GM23338 (cell line): Measurements from ENCODE around the gene PRR18. TPM values are rescaled to one million over a fixed set of nuclear protein-coding genes. Genes with fewer than 3 reads are reported as not detected.

Experiments
- ATAC-seq: fragments of 200-7000 bp; cut with Tn5 transposase; 3 replicates; pipeline ENCODE4 v1.9.1; 2020
- DNase-seq: peaks from one replicate; pipeline ENCODE4 v3.0.0-alpha.2; 2015; ENCODE audit warnings: low spot score
- H2AFZ ChIP-seq: fragments of 200-600 bp; sonication (generic); 2 replicates; pipeline ENCODE4 v1.8.0; 2016; ENCODE audit warnings: antibody characterized with exemption, mild to moderate bottlenecking, moderate library complexity
- H3F3A ChIP-seq: fragments of 200-600 bp; sonication (generic); replicated peaks from 2 replicates; pipeline ENCODE4 v1.8.0; 2017; ENCODE audit warnings: antibody characterized with exemption, mixed run types, low read depth
- H3K27ac ChIP-seq: fragments of 200-600 bp; sonication (generic); 2 replicates; pipeline ENCODE4 v1.6.1; 2016; ENCODE audit warnings: low read depth
- H3K27me3 ChIP-seq: fragments of 200-600 bp; sonication (generic); 2 replicates; pipeline ENCODE4 v1.8.0; 2016; ENCODE audit warnings: mild to moderate bottlenecking, mixed run types, moderate library complexity; ENCODE audit not compliant: insufficient read depth
- H3K36me3 ChIP-seq: fragments of 200-600 bp; sonication (generic); 2 replicates; pipeline ENCODE4 v1.8.0; 2016; ENCODE audit warnings: mild to moderate bottlenecking; ENCODE audit not compliant: insufficient read depth
- H3K4me1 ChIP-seq: fragments of 200-600 bp; sonication (generic); 2 replicates; pipeline ENCODE4 v1.8.0; 2016; ENCODE audit warnings: mild to moderate bottlenecking, moderate library complexity; ENCODE audit not compliant: insufficient read depth
- H3K4me2 ChIP-seq: fragments of 200-600 bp; sonication (generic); 2 replicates; pipeline ENCODE4 v1.7.1; 2017; ENCODE audit warnings: mixed run types
- H3K4me3 ChIP-seq: fragments of 200-600 bp; sonication (generic); 2 replicates; pipeline ENCODE4 v1.6.1; 2016; ENCODE audit warnings: mixed run types
- H3K79me2 ChIP-seq: fragments of 200-600 bp; sonication (generic); replicated peaks from 2 replicates; pipeline ENCODE4 v1.8.0; 2017; ENCODE audit warnings: mild to moderate bottlenecking; ENCODE audit not compliant: insufficient read depth
- H3K9me2 ChIP-seq: fragments of 200-600 bp; sonication (generic); 2 replicates; pipeline ENCODE4 v1.8.0; 2017; ENCODE audit not compliant: insufficient read depth
- H4K20me1 ChIP-seq: fragments of 200-600 bp; sonication (generic); replicated peaks from 2 replicates; pipeline ENCODE4 v1.8.0; 2017; ENCODE audit warnings: mild to moderate bottlenecking; ENCODE audit not compliant: insufficient read depth
- H3K27ac Mint-ChIP-seq: 2 replicates; pipeline ENCODE4 v1.8.0; 2020; ENCODE audit warnings: inconsistent platforms, mild to moderate bottlenecking, moderate library complexity, mixed read lengths
- H3K27me3 Mint-ChIP-seq: 3 replicates; pipeline ENCODE4 v1.8.0; 2022; ENCODE audit warnings: low read depth, mild to moderate bottlenecking, moderate library complexity, mixed read lengths, inconsistent platforms; ENCODE audit not compliant: insufficient read depth, poor library complexity
- H3K36me3 Mint-ChIP-seq: 3 replicates; pipeline ENCODE4 v1.8.0; 2021; ENCODE audit warnings: low read depth, mild to moderate bottlenecking, inconsistent platforms, moderate library complexity, mixed read lengths
- H3K4me1 Mint-ChIP-seq: 3 replicates; pipeline ENCODE4 v1.8.0; 2020; ENCODE audit warnings: mild to moderate bottlenecking, inconsistent platforms, mixed read lengths
- H3K4me3 Mint-ChIP-seq: 3 replicates; pipeline ENCODE4 v1.8.0; 2021; ENCODE audit warnings: moderate library complexity, mild to moderate bottlenecking, inconsistent platforms, mixed read lengths
- H3K9me3 Mint-ChIP-seq: 3 replicates; pipeline ENCODE4 v1.8.0; 2020; ENCODE audit warnings: moderate library complexity, mild to moderate bottlenecking, inconsistent platforms, mixed read lengths
- NANOG ChIP-seq: IDR thresholded peaks from 2 replicates; pipeline ENCODE4 v1.6.1; 2016; ENCODE audit warnings: antibody characterized with exemption, borderline replicate concordance
- STAT1 ChIP-seq: IDR thresholded peaks from one replicate; pipeline ENCODE4 v1.6.1; 2016; ENCODE audit warnings: antibody characterized with exemption; ENCODE audit not compliant: unreplicated experiment
- ZNF331 ChIP-seq: fragments of 250-450 bp; sonication (Bioruptor Pico); IDR thresholded peaks from 2 replicates; pipeline ENCODE4 v1.5.0; 2020; ENCODE audit warnings: low read depth, mild to moderate bottlenecking, moderate library complexity
- polyA plus RNA-seq: library from polyadenylated mRNA; unstranded; fragments of >200 nt; fragmentation: Nextera tagmentation; extraction: Ambion mirVana; gene quantifications from 2 replicates; pipeline ENCODE4 v1.2.1, GENCODE V29; 2016
- total RNA-seq: library from RNA; depleted of rRNA; stranded (reverse); fragments of >200 nt; shearing (Covaris generic); gene quantifications from 2 replicates; pipeline ENCODE4 v1.2.3, GENCODE V29; 2014
- TF ChIP-seq, protein P1 (sequence below), 2 experiments: fragments of 200-600 bp in 1 of 2; sonication (generic) in 1 of 2; conservative IDR thresholded peaks; 2 replicates each; pipeline versions ENCODE4 v1.5.1 to v1.6.1; 2016 to 2017; ENCODE audit warnings: antibody characterized with exemption in 2 of 2, low read depth in 2 of 2, mild to moderate bottlenecking in 2 of 2, moderate library complexity in 1 of 2
- TF ChIP-seq, protein P2 (sequence below): IDR thresholded peaks from 2 replicates; pipeline ENCODE4 v1.6.1; 2016; ENCODE audit warnings: antibody characterized with exemption
- TF ChIP-seq, protein P3 (sequence below): fragments of 250-450 bp; sonication (Bioruptor Pico); IDR thresholded peaks from 2 replicates; pipeline ENCODE4 v1.5.0; 2020; ENCODE audit warnings: mild to moderate bottlenecking, moderate library complexity
- TF ChIP-seq, protein P4 (sequence below): IDR thresholded peaks from one replicate; pipeline ENCODE4 v1.6.1; 2018; ENCODE audit warnings: antibody characterized with exemption; ENCODE audit not compliant: unreplicated experiment

The PRR18 gene
- total and polyA plus RNA-seq, 2 experiments from 2014 or later = 0.24 TPM; not detected in 1

DNA sequence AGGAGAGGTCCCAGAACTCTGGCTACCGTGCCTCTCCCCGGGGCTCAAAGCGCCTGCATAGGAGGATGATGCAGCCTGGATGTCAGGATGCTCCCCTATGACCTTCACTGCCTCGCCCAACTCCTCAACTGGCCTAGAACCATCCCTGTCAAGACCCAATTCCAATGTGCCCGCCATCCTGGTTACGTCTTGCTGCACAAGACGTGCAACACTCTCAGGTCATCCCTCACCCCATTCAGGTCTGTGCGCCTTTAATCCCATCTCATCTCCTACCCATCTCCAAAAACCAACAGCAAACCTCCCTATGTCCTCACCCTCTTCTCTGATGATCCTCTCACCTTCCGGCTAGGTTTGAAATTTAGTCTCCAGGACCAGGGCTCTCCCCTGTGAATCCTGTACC, 30.7 kb upstream of the PRR18 start:
- Histone ChIP-seq H3K27ac (0 out of 2 replicates have a peak overlapping the region, but pooled peaks have one; percentile 9), H3K9me2 (no peaks in the 10 kb centered on the region), H3K79me2 (peaks cover 93% of the 10 kb centered on the region), H3K36me3 (no peaks in the 10 kb centered on the region), H3F3A (no peaks in the 10 kb centered on the region), H3K27me3 (no peaks in the 10 kb centered on the region), H3K4me3 (no peak overlapping the region), H3K4me2 (no peak overlapping the region), H4K20me1 (peaks cover 53% of the 10 kb centered on the region), H3K4me1 (peaks cover 24% of the 10 kb centered on the region), H2AFZ (no peak overlapping the region)
- H3K9me3 Mint-ChIP-seq = no peaks in the 10 kb centered on the region; the same call in 2 of the 3 replicates
- peaks cover 17% of the 10 kb centered on the region for H3K36me3 Mint-ChIP-seq
- H3K4me3 Mint-ChIP-seq = no peak overlapping the region
- peaks cover 6% of the 10 kb centered on the region for H3K27me3 Mint-ChIP-seq
- peaks cover 18% of the 10 kb centered on the region for H3K4me1 Mint-ChIP-seq
- H3K27ac Mint-ChIP-seq = no peak overlapping the region
- DNase-seq = no peak
- no peak for ATAC-seq
- no peak for TF ChIP-seq NANOG
- TF ChIP-seq, protein P1, sequence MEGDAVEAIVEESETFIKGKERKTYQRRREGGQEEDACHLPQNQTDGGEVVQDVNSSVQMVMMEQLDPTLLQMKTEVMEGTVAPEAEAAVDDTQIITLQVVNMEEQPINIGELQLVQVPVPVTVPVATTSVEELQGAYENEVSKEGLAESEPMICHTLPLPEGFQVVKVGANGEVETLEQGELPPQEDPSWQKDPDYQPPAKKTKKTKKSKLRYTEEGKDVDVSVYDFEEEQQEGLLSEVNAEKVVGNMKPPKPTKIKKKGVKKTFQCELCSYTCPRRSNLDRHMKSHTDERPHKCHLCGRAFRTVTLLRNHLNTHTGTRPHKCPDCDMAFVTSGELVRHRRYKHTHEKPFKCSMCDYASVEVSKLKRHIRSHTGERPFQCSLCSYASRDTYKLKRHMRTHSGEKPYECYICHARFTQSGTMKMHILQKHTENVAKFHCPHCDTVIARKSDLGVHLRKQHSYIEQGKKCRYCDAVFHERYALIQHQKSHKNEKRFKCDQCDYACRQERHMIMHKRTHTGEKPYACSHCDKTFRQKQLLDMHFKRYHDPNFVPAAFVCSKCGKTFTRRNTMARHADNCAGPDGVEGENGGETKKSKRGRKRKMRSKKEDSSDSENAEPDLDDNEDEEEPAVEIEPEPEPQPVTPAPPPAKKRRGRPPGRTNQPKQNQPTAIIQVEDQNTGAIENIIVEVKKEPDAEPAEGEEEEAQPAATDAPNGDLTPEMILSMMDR (conservative IDR thresholded peaks at IDR 0.05; ENCODE audit: low read depth in 2 of 2) = no peak
- TF ChIP-seq, protein P2, sequence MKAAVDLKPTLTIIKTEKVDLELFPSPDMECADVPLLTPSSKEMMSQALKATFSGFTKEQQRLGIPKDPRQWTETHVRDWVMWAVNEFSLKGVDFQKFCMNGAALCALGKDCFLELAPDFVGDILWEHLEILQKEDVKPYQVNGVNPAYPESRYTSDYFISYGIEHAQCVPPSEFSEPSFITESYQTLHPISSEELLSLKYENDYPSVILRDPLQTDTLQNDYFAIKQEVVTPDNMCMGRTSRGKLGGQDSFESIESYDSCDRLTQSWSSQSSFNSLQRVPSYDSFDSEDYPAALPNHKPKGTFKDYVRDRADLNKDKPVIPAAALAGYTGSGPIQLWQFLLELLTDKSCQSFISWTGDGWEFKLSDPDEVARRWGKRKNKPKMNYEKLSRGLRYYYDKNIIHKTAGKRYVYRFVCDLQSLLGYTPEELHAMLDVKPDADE = no peak
- TF ChIP-seq, protein P3, sequence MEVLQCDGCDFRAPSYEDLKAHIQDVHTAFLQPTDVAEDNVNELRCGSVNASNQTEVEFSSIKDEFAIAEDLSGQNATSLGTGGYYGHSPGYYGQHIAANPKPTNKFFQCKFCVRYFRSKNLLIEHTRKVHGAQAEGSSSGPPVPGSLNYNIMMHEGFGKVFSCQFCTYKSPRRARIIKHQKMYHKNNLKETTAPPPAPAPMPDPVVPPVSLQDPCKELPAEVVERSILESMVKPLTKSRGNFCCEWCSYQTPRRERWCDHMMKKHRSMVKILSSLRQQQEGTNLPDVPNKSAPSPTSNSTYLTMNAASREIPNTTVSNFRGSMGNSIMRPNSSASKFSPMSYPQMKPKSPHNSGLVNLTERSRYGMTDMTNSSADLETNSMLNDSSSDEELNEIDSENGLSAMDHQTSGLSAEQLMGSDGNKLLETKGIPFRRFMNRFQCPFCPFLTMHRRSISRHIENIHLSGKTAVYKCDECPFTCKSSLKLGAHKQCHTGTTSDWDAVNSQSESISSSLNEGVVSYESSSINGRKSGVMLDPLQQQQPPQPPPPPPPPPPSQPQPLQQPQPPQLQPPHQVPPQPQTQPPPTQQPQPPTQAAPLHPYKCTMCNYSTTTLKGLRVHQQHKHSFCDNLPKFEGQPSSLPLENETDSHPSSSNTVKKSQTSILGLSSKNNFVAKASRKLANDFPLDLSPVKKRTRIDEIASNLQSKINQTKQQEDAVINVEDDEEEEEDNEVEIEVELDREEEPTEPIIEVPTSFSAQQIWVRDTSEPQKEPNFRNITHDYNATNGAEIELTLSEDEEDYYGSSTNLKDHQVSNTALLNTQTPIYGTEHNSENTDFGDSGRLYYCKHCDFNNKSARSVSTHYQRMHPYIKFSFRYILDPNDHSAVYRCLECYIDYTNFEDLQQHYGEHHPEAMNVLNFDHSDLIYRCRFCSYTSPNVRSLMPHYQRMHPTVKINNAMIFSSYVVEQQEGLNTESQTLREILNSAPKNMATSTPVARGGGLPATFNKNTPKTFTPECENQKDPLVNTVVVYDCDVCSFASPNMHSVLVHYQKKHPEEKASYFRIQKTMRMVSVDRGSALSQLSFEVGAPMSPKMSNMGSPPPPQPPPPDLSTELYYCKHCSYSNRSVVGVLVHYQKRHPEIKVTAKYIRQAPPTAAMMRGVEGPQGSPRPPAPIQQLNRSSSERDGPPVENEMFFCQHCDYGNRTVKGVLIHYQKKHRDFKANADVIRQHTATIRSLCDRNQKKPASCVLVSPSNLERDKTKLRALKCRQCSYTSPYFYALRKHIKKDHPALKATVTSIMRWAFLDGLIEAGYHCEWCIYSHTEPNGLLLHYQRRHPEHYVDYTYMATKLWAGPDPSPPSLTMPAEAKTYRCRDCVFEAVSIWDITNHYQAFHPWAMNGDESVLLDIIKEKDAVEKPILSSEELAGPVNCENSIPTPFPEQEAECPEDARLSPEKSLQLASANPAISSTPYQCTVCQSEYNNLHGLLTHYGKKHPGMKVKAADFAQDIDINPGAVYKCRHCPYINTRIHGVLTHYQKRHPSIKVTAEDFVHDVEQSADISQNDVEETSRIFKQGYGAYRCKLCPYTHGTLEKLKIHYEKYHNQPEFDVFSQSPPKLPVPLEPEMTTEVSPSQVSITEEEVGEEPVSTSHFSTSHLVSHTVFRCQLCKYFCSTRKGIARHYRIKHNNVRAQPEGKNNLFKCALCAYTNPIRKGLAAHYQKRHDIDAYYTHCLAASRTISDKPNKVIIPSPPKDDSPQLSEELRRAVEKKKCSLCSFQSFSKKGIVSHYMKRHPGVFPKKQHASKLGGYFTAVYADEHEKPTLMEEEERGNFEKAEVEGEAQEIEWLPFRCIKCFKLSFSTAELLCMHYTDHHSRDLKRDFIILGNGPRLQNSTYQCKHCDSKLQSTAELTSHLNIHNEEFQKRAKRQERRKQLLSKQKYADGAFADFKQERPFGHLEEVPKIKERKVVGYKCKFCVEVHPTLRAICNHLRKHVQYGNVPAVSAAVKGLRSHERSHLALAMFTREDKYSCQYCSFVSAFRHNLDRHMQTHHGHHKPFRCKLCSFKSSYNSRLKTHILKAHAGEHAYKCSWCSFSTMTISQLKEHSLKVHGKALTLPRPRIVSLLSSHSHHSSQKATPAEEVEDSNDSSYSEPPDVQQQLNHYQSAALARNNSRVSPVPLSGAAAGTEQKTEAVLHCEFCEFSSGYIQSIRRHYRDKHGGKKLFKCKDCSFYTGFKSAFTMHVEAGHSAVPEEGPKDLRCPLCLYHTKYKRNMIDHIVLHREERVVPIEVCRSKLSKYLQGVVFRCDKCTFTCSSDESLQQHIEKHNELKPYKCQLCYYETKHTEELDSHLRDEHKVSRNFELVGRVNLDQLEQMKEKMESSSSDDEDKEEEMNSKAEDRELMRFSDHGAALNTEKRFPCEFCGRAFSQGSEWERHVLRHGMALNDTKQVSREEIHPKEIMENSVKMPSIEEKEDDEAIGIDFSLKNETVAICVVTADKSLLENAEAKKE (CRISPR knock-in tag) = no peak
- no peak for TF ChIP-seq ZNF331 (CRISPR knock-in tag)
- TF ChIP-seq, protein P4, sequence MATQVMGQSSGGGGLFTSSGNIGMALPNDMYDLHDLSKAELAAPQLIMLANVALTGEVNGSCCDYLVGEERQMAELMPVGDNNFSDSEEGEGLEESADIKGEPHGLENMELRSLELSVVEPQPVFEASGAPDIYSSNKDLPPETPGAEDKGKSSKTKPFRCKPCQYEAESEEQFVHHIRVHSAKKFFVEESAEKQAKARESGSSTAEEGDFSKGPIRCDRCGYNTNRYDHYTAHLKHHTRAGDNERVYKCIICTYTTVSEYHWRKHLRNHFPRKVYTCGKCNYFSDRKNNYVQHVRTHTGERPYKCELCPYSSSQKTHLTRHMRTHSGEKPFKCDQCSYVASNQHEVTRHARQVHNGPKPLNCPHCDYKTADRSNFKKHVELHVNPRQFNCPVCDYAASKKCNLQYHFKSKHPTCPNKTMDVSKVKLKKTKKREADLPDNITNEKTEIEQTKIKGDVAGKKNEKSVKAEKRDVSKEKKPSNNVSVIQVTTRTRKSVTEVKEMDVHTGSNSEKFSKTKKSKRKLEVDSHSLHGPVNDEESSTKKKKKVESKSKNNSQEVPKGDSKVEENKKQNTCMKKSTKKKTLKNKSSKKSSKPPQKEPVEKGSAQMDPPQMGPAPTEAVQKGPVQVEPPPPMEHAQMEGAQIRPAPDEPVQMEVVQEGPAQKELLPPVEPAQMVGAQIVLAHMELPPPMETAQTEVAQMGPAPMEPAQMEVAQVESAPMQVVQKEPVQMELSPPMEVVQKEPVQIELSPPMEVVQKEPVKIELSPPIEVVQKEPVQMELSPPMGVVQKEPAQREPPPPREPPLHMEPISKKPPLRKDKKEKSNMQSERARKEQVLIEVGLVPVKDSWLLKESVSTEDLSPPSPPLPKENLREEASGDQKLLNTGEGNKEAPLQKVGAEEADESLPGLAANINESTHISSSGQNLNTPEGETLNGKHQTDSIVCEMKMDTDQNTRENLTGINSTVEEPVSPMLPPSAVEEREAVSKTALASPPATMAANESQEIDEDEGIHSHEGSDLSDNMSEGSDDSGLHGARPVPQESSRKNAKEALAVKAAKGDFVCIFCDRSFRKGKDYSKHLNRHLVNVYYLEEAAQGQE = no peak
- no peak for TF ChIP-seq STAT1
